Gastroesophageal sphincter (tissue), 3 donors: Measurements from ENCODE around the gene MPST.

Experiments used
- CTCF ChIP-seq, 4 experiments: fragments of 200-600 bp in 2 of 4; fragments of 450-650 bp in 2 of 4; sonication (generic) in 1 of 4; IDR thresholded peaks; one replicate each; pipeline ENCODE4 v1.5.1; 2017 to 2019; ENCODE audit warnings: antibody characterized with exemption in 4 of 4, mild to moderate bottlenecking in 2 of 4, moderate library complexity in 2 of 4
- POLR2AphosphoS5 ChIP-seq: sonication (generic); formaldehyde crosslinking; IDR thresholded peaks from one replicate; pipeline ENCODE4 v1.6.1; 2017; ENCODE audit warnings: antibody characterized with exemption

GRCh38 chr22:37054056-37054395 lies 34.5 kb downstream of the MPST start:
- no peak for TF ChIP-seq CTCF (IDR thresholded peaks at IDR 0.05)
- TF ChIP-seq POLR2AphosphoS5, result no peak
